SKM-1 (cell line): ENCODE measurements around the gene GAB2.
A peak's percentile ranks its signal among the peaks of the same experiment; 100 is the strongest.

Source experiments
- DNase-seq: peaks from one replicate; lab custom pipeline; 2025; ENCODE audit not compliant: unreplicated experiment; lab: John Stamatoyannopoulos, UW

The GAB2 gene

GRCh38 chr11:78428773-78429172, 11.2 kb upstream of the GAB2 start:
- DNase-seq, result no peak

- DNase-seq, result no peak
These were observed 10.6 kb upstream of the GAB2 start for GRCh38 chr11:78428266-78428636.

DNA sequence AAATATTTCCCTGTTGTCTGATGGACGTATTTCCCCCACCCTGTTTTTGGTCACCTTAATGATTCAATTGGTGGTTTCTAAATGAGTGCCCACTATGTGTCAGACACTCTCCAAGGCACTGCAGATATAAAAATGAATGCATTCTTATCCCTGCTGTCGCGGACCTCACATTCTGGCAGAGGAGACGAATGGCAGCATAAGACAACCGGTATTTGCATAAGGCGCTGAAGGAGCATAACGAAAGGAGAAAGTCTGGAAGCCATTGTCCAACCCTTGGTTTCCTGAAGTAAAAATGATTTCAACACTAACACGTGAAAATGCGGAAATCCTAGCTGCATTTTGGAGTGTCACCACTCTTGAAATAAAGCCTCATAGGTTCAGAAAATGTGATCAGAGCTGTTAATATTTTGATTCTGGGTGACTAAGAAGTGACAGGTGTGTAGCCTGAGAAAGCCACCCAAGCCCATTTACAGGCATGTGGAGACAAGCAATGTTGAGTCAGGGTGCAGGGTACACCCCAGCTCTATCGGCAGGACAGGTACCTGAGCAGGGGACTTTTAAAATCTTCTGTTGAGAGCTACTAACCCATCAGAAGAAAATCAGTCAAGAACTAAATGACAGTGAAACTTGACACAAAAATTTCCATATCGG, 10.1 kb upstream of the GAB2 start:
- no peak for DNase-seq

DNA sequence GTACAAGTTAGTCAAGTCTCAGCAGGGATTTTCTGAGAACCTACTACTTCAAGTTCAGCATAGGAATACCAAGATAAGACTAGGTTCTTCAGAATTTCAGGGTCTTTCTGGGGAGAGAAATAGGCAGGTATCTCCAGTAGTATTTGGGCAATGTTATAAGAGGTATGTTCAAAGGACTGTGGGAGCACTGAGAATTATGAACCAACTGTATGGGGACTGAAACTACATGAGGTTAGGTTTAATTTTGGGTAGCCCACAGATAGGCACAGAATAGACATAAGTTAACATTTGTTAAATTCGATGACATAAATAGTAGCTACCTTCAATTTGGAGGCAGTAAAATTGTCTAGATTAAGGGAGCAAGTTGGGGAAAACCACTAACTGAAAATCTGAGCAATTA, 9.2 kb upstream of the GAB2 start:
- DNase-seq, result no peak

DNA sequence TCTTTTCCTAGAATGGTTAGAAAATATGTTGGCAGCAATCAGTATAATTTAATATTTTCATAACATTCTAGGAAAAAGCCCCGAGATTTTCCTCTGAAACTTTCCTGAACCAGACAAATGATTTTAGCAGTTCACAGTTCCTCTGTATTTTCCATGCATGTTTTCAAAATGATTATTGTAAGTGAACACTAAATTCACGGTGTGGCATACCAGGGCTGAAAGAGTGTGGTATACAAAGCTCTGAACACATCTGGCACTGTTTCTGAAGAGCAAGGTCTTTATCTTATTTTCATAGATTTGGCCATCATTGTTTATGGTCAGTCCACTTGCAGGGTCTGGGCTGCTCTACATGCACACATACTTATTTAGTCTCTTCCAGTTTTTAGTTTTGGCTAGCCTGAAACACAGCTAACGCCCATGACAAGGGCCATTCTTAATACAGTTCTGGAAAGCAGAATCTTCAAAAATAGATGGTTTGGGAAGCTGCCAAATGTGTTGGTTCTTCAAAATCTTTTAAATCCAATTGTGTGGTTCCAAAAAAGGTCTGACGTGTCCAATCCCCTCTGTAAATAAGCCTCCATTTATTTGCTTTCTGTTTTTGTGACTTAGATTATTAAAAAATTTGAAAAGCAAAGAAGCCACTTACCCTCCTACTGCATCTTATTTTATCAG, 7.9 kb upstream of the GAB2 start:
- no peak for DNase-seq

DNA sequence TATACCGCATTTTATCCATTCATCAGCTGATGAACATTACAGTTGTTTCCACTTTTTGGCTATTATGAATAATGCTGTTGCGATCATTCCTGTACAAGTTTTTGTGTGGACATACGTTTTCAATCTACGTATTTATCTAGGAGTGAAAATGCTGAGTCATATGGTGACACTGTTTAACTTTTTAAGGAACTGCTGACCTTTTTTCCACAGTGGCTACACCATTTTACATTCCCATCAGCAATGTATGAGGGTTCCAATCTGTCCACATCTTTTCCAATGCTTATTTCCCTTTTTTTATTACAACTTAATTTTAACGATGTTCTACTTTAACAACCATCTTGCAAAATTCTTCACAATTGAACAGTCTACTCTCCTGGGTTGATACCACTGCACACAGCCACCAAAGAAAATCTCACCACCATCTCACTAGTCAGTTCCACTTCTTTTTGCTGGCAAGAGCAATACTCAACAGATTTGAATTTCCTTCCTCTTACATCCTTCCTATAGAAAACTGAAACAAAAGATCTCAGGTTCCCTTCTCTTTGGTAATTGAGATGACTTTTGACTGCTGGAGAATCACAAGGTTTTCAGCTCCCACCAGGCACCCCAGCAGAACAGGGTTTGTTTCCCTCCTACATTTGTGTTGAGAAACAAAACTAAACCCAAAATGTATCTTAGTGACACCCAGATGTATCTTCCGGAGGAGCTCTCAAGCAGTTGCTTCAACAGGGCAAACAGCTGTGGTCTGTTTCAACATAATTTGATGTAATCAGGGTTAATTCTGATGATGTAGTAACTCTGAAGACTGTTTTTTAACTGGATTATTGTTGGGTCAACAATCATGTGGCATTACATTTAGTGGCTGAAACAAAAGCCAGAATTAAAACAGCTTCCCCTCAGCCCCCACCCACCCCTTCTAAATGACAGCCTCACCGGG, 7.0 kb upstream of the GAB2 start:
- peak; percentile 45 for DNase-seq

- no peak for DNase-seq
These were observed 5.6 kb upstream of the GAB2 start for GRCh38 chr11:78423241-78423640.

- DNase-seq, result no peak
These were observed 3.2 kb upstream of the GAB2 start for GRCh38 chr11:78420796-78421209.

- no peak for DNase-seq
These were observed 2.7 kb upstream of the GAB2 start for GRCh38 chr11:78420255-78420764.

- no peak for DNase-seq
These were observed 1.7 kb upstream of the GAB2 start for GRCh38 chr11:78419327-78419726.

DNA sequence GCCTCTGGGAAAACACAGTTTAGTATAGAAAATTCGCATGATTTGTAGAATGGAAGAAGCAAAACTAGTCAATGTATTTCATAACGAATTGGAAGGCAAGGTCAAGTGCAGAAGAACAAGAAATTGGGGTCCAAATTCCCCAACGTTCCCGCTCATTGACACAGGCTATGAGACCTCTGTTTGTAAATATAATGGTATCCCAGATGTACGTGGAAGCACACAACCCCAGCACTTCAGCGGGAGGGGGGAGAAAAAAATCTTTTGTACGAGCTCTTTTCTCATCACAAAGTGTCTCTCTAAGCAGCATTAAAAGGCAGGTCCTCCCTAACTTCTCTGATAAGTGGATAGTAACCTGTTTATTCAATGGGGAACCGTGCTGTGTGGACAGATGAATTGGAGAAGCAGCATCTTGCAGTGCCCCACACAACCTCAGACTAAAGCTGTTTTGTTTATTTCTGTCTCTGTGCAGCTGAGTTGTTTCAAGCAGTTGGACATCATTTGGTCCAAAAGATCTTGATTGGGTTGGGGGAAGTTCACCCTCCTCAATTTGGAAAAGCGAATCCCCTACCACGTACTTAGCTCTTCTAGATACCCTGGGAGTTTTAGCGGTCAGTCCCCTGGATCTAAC, 1.1 kb upstream of the GAB2 start:
- DNase-seq, result no peak

GRCh38 chr11:78417888-78418583, 416 bp upstream of the GAB2 start:
- no peak for DNase-seq

DNA sequence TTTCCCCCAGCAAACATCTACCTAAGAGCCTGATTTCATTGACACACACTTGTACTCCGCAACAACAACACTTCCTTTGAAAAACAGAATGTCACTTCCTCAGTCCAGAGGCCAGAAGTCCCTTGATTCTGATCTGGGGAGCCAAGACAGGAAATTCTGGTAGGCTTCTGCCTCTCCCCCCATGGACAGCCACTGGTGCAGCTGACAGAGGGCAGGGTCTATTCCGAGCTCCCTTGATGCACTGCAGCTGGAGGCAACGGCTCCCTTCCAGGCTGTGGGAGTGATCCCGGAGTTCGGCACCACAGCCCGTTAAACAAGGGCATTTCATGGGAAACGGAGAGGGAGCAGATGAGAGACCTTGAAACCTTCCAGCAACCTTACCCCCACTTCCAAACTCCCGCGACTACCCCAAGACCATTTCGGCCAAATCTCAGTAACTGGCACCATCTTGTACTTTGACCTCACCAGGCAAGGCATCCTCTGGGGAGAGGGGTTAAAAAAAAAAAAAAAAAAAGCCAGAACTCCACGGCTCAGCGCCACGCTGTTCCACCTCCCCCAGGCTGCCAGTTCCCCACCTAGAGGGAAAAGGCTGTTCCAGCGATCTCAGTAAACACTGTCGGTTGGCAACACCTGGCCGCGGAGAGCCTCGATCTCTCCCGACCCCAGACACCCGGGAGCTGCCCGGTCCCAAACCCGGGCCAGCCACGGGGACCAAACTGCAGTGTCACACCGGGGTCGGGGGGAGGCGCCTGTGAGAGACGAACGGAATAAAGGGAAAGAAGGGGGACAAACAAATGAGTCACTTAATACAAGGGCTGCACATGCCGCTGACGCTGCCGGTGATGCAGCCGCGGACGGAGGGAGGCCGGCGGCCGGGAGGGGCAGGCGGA, 1.1 kb downstream of the GAB2 start:
- peak; percentile 36 for DNase-seq

GRCh38 chr11:78415338-78415737, 2.3 kb downstream of the GAB2 start:
- no peak for DNase-seq

DNA sequence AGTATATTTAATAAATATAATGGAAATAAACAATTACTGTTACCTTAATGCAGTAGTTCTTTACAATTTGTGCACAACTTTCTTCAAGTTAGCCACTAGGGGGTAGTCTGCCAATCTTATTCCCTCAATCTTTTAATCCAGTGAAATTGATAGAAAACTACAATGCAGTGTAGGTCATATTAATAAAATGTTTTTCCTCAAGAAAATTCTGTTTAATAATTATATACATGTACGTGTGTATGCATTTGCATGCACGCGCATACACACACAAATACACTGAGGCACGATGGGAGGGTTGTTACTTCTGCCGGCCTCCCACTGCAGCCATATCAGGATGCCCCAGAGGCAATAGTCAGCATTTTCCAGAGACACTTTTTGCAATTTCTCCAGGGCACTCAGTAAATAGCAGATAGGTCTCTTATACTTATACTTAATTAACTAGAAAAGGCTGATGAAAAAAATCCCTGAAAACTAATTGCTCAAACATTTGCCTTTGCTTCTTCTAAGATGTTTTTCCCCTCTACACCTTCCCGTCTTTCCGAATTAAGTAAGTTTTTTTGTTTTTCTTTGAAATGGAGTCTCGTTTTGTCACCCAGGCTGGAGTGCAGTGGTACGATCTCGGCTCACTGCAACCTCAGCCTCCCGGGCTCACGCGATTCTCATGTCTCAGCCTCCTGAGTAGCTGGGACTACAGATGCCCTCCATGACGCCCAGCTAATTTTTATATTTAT, 3.1 kb downstream of the GAB2 start:
- DNase-seq, result no peak

DNA sequence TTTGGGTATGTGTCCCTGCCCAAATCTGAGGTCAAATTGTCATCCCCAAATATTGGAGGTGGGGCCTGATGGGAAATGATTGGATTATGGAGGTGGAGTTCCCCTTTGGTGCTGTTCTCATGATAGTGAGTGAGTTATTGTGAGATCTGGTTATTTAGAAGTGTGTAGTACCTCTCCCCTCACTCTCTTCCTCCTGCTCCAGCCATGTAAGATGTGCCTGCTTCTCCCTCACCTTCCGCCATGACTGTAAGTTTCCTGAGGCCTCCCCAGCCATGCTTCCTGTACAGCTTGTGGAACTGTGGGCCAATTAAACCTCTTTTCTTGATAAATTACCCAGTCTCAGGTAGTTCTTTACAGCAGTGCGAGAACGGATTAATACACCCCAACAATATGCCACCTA, 9.0 kb downstream of the GAB2 start:
- DNase-seq, result no peak

GRCh38 chr11:78406568-78407196, 10.9 kb downstream of the GAB2 start:
- no peak for DNase-seq

DNA sequence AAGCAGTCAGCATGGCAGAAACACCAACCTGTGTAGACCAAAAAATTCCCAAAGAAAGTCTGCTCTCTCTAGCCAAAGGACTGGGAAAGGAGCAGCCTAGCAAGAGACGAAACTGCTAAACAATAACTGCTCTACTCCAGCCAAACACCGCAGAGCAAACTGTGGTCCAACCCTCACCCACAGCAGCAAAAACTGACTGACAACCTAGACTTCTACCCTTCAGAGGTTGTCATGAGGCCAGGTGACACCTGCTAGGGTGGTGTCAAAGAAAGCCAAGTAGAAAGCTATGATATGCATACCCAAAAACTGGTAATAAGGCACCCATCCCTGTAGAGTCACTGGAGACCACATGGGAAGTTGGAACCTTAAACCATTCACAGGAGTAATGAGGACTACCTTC, 11.8 kb downstream of the GAB2 start:
- DNase-seq, result no peak

DNA sequence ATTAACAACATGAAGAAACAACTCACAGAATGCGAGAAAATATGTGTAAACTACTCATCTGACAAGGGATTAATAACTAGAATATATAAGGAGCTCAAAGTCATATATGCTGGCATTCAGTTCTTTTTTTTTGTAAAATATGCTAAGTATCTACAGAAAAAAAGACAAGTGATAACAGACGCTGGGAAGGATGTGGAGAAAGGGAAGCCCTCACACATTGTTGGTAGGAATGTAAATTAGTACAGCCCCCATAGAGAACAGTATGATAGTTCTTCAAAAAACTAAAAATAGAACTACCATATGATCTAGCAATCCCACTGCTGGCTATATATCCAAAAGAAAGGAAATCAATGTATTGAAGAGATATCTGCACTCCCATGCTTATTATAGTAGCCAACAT, 13.8 kb downstream of the GAB2 start:
- DNase-seq, result no peak
